Measurements from ENCODE around the gene TRAK1.

The TRAK1 gene

DNA sequence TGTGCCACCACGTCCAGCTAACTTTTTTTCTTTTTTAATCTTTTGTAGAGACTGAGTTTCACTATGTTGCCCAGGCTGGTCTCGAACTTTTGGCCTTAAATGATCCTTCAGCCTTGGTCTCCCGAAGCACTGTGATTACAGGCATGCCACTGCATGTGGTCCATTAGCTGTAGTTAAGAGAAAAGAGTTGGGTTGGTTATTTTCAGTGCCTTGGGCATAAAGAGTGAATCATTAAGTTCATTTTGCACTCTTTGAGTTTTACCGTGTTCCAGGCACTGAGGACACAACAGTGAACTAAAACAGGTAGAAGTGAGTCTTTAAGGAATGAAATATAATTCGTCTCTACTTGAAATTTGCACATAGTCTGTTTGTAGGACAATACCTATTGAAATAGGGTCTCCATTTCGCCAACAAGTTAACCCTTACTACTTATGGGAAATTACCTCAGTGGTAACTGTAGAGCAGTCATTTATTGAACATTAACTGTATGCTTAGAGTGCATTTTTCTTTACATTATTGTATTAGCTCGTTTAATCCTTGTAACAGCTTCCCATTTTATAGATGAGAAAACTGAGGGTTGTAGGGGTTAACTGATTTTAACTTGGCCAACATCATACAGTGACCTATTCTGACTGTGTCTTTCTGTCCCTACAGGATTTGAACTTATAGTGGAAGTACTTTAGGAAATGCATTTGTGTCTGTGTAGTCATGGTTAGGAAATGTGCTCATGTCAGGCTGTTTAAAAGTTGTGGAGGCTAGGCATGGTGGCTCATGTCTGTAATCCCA lies 22.7 kb upstream of the TRAK1 start:
- no peak for DNase-seq

DNA sequence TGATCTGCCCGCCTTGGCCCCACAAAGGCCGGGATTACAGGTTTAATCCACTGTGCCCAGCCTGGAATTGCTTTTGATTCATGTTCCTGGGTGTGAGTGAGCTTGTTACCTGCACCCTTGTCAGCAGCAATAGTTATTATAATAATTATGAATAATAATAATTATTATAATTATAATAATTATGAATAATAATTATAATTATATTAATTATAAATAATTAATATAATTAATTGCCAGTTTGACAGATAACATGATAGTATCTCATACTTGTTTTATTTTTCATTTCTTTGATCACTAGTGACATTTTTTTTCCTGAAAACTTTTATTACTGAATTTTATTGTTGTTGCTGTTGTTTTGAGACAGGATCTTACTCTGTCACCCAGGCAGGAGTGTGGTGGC lies 21.1 kb upstream of the TRAK1 start:
- no peak for DNase-seq

DNA sequence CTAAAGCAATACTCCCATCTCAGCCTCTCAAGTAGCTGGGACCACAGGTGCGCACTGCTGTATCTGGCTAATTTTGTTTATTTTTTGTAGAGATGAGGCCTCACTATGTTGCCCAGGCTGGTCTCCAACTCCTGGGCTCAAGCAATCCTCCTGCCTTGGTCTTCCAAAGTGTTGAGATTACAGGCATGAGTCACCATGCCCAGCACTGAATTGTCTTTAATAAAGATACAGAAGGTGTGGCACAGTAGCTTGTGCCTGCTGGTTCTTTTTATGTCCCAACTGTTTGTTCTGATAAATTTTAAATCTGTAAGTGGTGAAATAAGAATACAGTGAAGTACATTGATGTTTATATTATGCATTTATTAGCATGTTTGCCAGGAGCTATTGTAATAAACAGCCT lies 20.6 kb upstream of the TRAK1 start:
- DNase-seq = no peak

DNA sequence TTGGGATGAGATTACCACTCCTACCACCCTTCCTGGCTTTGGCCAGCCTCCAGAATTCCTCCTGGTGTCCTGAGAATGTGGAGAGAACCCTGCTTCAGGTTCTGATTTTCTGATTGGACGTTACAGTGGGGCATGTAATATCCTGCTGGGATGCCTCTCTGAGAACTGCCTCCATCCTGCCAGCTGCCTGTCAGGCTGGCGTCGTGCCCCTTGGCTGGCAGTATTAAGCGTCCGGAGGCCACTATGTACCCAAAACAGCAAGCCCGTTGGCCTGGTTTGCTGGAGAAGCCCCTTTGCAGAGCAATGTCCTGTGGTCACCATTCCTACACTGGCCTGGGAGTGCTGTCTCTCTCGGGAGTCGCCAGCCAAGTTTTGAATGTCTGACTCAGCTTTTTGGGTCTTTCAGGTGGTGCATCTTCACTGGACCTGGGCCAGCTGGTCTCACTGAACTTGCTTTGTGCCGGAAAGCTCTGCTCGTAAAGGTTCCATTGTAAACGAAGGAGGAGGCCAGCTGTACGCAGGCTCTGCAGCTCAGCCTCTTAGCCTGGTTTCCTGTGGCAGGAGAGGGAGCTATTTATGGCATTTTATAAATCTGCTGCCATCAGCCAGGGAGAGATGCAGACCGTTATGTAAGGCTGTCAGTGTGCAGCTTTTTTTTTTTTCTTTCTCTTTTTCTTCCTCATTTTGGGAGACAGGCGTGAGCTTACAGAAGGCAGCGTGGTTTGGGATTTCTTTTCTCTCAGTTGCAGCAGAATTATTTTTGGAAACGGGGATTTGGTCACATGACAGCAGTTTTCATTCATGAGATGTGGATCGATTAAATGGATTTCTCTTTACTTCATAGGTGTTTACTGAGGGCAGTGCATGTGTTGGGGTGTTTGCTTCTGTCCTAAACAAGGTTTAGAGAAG lies 19.0 kb upstream of the TRAK1 start:
- DNase-seq = peak; percentile 88

DNA sequence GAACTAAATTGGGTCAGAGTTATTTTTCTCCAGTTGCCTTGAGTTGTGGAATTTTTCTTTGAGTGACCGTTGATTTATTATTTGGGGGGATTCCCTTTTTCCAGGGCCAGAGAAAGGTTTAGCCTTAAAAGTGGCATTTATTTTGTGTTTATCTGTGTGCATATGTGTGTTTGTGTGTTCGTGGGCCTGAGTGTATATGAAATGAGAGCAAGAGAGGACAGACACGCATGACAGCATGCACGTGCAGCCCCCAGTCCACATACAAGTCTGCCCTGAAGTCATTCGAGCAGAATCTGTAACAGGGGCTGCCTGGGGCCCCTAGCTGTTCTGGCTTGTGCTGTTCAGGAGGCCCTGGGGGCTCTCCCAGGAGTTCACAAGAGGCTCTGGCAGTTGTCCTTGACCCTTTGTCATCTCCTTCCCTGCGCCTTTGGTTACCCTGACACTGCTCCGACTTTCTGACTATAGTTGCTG lies 18.3 kb upstream of the TRAK1 start:
- DNase-seq = no peak

DNA sequence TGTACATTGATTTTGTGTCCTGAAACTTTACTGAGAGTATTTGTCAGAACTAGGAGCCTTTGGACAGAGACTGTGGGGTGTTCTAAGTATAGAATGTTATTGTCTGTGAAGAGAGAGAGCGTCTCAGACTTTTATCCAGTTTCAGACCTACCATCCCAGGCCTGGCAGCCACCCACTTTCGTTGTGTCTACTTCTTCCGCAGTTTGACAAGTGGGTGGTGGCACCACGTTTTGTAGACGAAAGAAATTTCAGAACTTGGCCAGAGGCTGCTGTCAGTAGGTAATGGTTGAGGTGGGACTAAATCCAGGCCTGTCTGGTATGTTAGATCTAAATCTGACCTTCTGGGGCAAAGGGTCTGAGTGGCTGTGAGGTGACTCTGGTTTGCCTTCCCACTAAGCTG lies 13.4 kb upstream of the TRAK1 start:
- peak; percentile 64 for DNase-seq

DNA sequence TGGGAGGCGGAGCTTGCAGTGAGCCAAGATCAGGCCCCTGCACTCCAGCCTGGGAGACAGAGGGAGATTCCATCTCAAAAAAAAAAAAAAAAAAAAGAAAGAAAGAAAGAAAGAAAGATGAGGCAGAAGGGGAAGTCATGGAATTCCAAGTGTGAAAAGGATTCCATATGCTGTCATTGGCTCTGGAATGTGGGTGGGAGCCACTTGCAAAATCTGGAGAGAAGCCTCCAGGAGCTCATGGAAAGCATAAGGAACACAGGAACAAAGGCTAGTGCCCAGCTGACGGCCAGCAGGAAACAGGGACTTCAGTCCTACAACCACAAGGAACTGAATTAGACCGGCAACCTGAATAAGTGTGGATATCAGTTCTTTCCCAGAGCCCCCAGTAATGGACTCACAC lies 12.5 kb upstream of the TRAK1 start:
- peak; percentile 68 for DNase-seq

DNA sequence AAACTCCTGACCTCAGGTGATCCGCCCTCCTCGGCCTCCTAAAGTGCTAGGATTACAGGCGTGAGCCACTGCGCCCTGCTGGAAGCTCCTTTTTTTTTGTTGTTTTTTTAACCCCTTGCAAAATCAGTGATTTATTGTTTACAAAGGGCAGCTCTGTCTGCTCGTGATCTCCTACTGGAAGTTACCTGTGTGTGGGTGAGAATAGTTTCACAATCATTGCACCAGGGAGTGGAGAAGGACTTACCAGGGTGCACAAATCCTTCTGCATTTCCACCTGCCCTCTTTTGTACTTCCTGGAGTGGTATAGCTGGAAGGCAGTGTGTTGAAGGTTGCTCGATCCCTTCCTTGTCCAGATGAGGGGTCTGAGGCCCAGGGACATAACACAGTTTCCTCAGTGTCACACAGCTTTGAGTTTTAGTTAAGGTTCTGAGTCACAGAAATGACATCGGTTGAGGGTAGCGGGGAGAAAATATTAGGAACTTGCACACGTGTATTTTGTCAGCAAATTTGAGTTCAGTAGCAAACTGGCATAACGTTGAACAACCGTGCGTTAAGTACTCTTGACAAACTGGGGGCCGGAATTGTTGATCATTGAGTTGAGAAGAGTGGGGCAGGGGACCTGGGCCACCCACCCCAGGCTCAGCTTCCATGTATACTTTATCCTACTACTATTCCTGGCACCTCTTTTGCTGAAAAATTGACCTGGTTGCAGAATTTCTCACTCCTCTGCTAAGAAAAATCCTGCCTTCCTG lies 11.3 kb upstream of the TRAK1 start:
- DNase-seq = no peak

DNA sequence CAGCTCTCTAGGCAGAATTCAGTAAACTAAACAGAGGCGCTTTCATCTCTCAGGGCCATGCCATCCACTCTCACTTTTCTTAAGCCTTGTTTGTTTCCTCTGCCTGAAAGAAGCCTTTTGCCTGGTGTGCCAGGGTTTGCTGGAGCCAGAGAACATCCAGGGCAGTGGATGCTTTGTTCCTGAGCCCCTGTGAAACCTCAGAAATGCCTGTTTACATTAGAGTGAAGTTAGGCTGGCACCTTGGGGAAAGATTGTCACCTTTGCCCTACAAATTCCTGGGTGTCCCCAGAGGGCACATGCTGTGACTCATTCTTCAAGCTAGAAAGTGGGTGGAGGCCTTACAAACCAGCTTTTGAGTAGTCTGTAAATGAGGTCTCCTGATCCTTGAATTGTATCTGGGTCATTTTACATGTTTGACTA lies 10.7 kb upstream of the TRAK1 start:
- peak; percentile 75 for DNase-seq

DNA sequence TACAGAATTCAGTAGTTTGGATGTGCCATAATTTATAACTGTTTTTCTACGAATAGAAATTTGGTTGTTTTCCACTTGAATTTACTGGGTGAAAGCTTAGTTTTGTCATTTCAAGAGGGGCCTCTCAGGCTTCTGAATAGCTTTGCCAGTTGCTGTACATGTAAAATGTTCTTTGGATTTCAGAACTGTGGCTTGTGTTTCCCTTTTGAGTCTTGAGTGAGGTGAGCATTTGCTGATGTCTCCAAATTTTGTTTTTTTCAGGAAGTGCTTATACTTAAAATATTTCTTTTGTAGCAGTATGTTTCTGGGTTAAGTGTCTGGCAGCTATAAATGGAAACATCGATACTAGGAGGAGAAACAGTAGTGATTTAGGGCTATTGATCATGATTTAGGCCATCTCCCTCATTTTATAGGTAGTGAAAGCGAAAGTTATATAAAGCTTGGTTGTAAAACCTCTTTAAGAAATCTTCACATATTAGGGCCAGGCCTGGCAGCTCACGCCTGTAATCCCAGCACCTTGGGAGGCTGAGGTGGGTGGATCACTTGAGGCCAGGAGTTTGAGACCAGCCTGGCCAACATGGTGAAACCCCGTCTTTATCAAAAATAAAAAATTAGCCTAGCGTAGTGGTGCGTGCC lies 9.2 kb upstream of the TRAK1 start:
- no peak for DNase-seq

DNA sequence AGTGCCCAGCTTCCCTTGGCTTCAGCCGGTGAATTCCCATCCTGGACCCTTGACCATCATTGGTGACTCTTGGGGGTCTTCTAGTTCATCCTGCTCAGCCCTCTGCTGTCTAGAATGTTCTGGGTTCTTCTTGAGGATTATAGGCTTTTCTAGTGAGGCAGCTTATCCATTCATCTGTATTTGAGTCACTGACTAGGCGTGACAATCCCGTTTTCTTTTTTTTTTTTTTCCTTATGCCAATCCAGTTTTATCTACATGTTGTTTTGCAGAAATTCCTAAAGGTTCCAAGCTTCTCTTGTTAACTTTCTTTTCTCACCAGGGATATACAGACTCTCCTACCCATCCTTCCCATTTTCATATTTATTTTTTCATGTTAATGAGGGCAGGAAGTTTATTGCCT lies 6.6 kb upstream of the TRAK1 start:
- DNase-seq = no peak

DNA sequence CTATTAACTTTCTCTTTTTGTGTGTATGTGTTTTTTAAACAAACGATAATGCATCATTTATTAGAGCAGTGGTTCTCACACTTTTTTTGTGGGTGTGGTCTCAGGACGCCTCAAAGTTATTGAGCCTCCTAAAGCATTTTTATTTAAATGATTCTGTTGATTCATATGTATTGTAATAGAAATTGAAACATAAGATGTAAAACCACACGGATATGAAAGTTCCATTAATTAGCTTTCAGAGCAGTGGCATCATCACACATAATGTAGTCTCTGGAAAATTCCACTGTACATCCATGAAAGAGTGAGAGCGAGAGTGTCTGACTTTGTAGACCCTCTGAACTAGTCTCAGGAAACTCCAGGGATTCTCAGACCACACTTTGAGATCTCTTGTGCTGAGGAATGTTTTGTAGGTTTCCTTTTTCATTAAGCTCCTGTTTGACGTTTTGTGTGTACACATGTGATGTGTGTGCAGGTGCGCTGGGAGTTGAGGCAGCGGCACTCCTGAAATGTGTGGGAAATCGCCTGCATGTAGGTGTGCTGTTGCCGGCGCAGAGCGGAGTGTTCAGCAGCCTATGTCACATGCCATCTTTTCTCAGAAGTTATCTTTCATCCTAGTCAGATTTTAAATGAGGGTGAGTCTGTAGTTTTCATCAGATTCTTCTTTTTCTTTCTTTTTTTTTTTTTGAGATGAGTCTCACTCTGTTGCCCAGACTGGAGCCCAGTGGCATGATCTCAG lies 5.3 kb upstream of the TRAK1 start:
- DNase-seq = no peak

DNA sequence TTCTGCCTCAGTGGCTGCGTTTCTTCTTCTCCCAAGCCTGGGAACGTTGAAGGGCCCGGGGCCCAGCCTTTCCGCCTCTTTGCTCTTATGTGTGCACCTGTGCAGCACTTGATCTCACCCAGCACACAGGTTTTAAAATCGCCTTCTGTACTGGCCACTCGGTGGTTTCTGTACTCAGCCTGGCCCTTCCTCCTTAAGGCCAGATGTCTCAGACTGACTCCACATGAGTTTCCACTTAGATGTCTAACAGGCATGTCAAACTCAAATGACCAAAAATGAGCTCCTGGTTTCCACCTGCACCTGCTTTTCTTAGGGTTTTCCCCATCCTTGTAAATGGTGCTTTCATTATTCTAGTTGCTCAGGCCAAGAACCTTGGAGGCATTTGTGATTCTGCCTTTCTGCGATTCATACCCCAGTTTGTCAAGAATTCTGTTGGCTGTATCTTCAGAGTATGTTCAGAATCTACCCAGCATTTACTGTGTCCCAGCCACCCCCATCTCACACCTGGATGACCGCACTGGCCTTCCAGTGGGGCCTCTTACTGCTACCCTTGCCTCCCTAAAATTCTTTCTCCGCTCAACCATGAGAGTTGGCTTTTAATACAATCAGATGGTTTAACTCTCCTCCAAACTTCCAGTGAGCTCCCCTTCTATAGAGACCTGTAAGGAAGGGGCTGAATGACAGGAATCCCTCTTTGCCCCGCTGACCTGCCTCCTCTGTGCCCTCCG lies 2.2 kb upstream of the TRAK1 start:
- no peak for DNase-seq

DNA sequence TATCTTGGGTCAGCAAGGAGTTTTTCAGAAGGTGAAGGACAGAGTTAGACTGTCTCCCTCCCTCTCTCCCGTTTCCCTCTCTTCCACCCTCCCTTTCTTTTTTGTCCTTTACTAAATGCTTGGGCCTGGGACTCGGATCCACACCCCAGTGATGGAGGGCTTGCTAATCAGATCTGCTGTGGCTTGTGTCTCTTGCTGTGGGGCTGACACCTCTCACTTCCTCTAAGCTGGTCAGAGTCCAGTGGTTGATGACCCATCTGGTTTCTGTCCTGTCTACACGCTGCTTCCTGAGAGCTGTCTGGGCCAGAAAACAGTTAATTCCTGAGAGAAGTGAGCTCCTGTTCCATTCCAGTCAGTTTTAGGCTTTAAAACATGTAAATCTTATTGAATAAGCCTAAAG lies 849 bp downstream of the TRAK1 start:
- DNase-seq = no peak

DNA sequence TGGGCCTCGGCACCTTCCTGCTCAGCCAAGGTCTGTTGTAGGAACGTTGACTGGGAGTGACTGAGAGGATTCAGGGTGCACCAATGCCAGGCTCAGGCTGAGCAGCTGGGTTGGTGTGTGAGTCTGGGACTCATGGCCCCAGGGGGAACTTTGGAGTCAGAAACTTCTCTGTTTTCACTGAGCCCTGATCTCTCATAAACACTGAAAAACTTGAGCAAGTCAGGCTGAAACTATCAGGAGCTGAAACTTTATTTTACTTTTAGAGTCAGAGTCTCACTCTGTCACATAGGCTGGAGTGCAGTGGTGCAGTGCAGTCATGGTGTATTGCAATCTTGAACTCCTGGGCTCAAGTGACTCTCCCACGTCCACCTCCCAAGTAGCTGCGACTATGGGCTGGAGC lies 3.0 kb downstream of the TRAK1 start:
- DNase-seq = peak; percentile 48

DNA sequence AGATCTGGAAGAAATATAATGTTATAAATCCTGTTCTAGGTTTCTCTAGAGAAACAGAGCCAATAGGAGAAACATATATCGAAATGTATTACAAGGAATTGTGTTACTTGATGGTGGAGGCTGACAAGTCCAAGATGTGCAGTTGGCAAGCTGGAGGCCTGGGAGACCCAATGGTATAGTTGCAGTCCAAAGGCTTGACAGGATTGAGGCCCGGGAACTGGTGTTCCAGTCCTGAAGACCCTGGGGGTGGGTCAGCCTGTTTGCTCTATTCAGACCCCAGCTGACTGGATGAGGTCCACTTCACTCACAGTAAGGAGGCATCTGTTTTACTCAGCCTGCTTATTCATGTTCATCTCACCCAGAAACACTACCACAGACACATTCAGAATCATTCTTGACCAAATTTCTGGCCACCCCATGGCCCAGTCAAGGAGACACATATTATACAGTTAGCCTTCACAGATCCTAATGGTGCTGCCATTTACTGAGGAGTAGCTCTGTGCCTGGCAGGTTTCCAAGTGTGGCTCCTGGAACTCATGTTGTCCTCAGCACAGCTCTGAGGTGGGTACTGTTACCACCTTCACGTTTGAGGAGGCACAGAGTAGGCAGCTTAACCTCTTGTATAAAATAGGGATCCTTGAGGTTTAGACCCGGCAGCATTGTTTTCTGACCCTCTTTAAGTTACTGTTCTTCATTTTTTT lies 3.7 kb downstream of the TRAK1 start:
- DNase-seq = no peak

DNA sequence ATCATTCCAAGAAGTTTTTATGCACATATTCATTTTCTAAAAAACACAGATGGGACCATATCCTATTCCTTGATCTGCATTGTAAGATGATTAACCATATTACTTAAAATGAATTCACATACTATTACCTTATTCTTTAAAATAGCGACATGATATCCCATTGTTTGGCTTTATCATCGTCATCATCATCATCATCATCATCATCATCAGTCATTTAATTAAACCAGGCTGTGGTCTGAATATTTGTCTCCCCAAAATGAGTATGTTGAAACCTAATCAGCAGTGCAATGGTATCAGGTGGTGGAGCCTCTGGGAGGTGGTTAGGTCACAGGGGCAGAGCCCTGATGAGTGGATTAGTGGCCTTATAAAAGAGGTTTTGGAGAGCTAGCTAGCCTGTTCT lies 4.4 kb downstream of the TRAK1 start:
- no peak for DNase-seq

DNA sequence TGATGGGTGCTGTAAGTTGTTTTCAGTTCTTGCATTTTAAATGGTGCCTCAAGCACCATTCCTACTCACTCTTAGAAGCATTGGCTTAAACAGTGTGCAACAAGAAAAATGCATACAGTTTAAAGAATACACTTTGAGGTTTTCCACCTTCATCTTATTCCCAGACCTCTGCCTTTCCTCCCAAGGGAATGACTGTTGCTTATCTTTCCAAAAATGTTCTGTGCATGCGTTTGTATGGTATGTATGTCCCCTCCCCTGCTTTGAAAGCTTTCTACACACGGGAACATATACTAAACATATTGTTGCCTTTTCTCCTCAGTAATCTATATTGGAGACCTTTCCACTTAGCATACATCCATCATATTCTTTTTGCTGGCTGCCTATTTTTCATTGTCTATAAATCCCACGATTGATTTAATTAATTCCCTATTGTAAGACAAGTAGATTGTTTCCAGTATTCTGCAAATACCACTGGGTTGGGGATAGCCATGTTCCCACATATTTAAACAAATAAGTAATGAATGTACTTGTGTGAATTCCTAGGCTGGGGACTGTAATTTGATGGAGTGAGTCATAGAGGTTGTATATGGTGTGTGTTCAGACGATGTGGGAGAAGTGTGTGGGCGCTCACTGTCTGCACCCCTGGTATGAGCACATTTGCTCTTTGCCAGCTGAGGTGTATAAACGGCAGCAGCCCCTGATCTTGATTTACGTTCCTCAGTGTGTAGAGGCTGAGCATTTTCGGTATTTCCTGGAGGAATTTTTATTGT lies 5.8 kb downstream of the TRAK1 start:
- DNase-seq = no peak

DNA sequence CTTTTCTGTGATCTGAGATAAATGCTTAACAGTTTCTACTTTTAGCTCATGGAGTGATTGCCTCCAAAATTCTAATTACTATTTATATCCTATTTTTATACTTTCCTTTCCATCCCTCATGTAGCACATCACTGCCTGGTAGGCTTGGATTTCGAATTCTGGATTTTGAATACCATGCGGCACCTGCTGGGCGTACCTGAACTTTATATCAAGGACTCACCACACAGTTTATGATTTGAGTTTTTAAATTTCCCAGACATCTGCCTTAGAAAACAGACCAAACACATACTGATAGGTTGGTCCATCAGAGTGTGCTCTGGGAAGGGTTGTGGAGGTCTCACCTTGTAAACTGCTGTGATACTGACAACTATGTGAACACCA lies 6.4 kb downstream of the TRAK1 start:
- no peak for DNase-seq

DNA sequence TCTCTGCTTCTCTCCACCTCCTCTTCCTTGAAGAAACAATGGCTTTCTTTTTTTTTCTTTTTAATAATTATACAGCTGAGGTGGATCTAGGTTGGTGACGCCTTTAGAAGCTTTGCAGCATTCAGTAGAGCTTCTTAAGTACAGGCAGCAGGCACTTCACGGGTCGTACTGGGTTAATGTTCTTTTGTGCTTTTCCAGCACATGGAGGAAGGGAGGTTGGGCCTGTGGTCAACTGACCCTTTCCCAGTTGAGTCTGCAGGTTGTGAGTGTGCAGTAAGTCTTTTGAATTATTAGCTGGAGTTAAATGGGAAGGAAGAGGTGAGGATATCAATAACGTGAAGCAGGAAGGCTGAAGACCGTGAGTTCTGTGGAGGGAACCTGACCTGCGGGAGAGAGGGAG lies 7.0 kb downstream of the TRAK1 start:
- peak; percentile 27 for DNase-seq
